BLaER1 treated with 17β-estradiol and CSF1 and Interleukin-3, amounts not matched to agents 10 nM and 100 nM (cell line): Measurements from ENCODE around the gene NEURL1.
"Not testable (repeated sequence)": the region's sequence is repeated elsewhere in the genome, so short reads cannot be mapped to it uniquely, and the experiment has no call there.

ENCODE experiments used
- H3K27ac ChIP-seq, 11 experiments: shearing (Covaris generic); formaldehyde crosslinking; 2 replicates each; pipeline ENCODE4 v1.8.1; 2022
- H3K27me3 ChIP-seq, 11 experiments: shearing (Covaris generic); formaldehyde crosslinking; 2 replicates each; pipeline ENCODE4 v1.8.1; 2022
- H3K36me3 ChIP-seq, 11 experiments: shearing (Covaris generic); formaldehyde crosslinking; 2 replicates each; pipeline ENCODE4 v1.8.1; 2022
- H3K4me1 ChIP-seq, 10 experiments: shearing (Covaris generic); formaldehyde crosslinking; 2 replicates each; pipeline ENCODE4 v1.8.1; 2022
- H3K4me2 ChIP-seq, 11 experiments: shearing (Covaris generic); formaldehyde crosslinking; 2 replicates each; pipeline ENCODE4 v1.8.1; 2022
- H3K4me3 ChIP-seq, 10 experiments: shearing (Covaris generic); formaldehyde crosslinking; 2 replicates each; pipeline ENCODE4 v1.8.1; 2022
- H3K9ac ChIP-seq, 11 experiments: shearing (Covaris generic); formaldehyde crosslinking; 2 replicates each; pipeline ENCODE4 v1.8.1; 2022
- H3K9me3 ChIP-seq, 11 experiments: shearing (Covaris generic); formaldehyde crosslinking; replicated peaks in 1 of 11; 2 replicates each; pipeline ENCODE4 v1.8.1; 2022
- H4K20me1 ChIP-seq, 11 experiments: shearing (Covaris generic); formaldehyde crosslinking; 2 replicates each; pipeline ENCODE4 v1.8.1; 2022
- Cebpa-rat ChIP-seq, 11 experiments: shearing (Covaris generic); IDR thresholded peaks; 2 replicates each; pipeline ENCODE4 v1.8.1; 2022

Gene NEURL1

GRCh38 chr10:103605359-103606096 lies 112.0 kb downstream of the NEURL1 start:
- Histone ChIP-seq H3K27me3 (no peaks in the 10 kb centered on the region), H3K4me2 (no peak overlapping the region), H3K4me1 (peaks cover 0 to 7% (median 0%) of the 10 kb centered on the region in 10 experiments; a peak in 3 of 20 replicates), H4K20me1 (peaks cover 0 to 23% (median 3%) of the 10 kb centered on the region in 11 experiments; a peak in 9 of 22 replicates), H3K9me3 (peaks cover 0 to 28% (median 19%) of the 10 kb centered on the region in 11 experiments; a peak in 17 of 22 replicates), H3K4me3 (no peak overlapping the region), H3K36me3 (peaks cover 81 to 93% (median 84%) of the 10 kb centered on the region in 11 experiments), H3K27ac (no peak overlapping the region), H3K9ac (no peak overlapping the region)
- TF ChIP-seq Cebpa-rat (IDR thresholded peaks at IDR 0.05) = no peak

GRCh38 chr10:103606097-103606438 lies 112.6 kb downstream of the NEURL1 start:
- not testable (repeated sequence) for H3K27me3 ChIP-seq, H3K9ac ChIP-seq, H3K4me3 ChIP-seq, H3K4me1 ChIP-seq, H3K27ac ChIP-seq, H3K4me2 ChIP-seq
- peaks cover 0 to 28% (median 19%) of the 10 kb centered on the region in 11 experiments; a peak in 17 of 22 replicates for H3K9me3 ChIP-seq
- H3K36me3 ChIP-seq = peaks cover 83 to 93% (median 85%) of the 10 kb centered on the region in 11 experiments
- H4K20me1 ChIP-seq = peaks cover 0 to 23% (median 0%) of the 10 kb centered on the region in 11 experiments; a peak in 7 of 22 replicates

DNA sequence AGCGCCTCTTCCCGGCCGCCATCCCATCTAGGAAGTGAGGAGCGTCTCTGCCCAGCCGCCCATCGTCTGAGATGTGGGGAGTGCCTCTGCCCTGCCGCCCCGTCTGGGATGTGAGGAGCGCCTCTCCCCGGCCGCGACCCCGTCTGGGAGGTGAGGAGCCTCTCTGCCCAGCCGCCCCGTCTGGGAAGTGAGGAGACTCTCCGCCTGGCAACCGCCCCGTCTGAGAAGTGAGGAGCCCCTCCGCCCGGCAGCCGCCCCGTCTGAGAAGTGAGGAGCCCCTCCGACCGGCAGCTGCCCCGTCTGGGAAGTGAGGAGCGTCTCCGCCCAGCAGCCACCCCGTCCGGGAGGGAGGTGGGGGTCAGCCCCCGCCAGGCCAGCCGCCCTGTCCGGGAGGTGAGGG lies 113.5 kb downstream of the NEURL1 start:
- H3K4me1 ChIP-seq, H3K27ac ChIP-seq, H3K27me3 ChIP-seq, H3K4me2 ChIP-seq, H3K4me3 ChIP-seq, H3K9ac ChIP-seq: not testable (repeated sequence)
- peaks cover 0 to 28% (median 19%) of the 10 kb centered on the region in 11 experiments; a peak in 17 of 22 replicates for H3K9me3 ChIP-seq
- peaks cover 83 to 93% (median 85%) of the 10 kb centered on the region in 11 experiments for H3K36me3 ChIP-seq
- H4K20me1 ChIP-seq = peaks cover 0 to 15% (median 0%) of the 10 kb centered on the region in 11 experiments; a peak in 7 of 22 replicates

DNA sequence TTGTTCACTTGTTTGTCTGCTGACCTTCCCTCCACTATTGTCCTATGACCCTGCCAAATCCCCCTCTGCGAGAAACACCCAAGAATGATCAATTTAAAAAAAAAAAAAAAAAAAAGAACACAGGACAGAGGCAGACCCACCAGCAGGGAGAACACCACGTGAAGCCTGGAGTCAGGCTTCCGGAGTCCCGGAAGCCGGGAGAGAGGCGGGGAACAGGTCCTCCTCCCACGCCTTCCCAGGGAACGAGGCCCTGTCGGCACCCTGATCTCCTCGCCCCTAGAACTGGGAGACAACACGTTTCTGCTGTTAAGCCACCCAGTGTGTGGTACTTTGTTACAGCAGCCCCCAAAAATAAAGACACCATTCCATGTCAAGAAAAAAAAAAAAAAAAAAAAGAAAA lies 114.6 kb downstream of the NEURL1 start:
- not testable (repeated sequence) for H3K27ac ChIP-seq, H3K4me2 ChIP-seq, H3K9ac ChIP-seq, H3K27me3 ChIP-seq, H3K4me3 ChIP-seq
- Histone ChIP-seq H4K20me1 (peaks cover 0 to 18% (median 0%) of the 10 kb centered on the region in 11 experiments; a peak in 7 of 22 replicates), H3K36me3 (peaks cover 83 to 93% (median 85%) of the 10 kb centered on the region in 11 experiments), H3K9me3 (peaks cover 0 to 28% (median 19%) of the 10 kb centered on the region in 11 experiments; a peak in 17 of 22 replicates), H3K4me1 (peaks cover 0 to 20% (median 3%) of the 10 kb centered on the region in 10 experiments; a peak in 10 of 20 replicates)

- no peak overlapping the region for H3K27ac ChIP-seq
- H4K20me1 ChIP-seq = peaks cover 0 to 17% (median 0%) of the 10 kb centered on the region in 11 experiments; a peak in 5 of 22 replicates
- peak overlapping the region in 1 of 11 experiments; percentile 21; a peak in 1 of 22 replicates for H3K4me2 ChIP-seq
- no peak for TF ChIP-seq Cebpa-rat (IDR thresholded peaks at IDR 0.05)
- no peak overlapping the region for H3K4me3 ChIP-seq
- no peak overlapping the region for H3K9ac ChIP-seq
- H3K36me3 ChIP-seq = peaks cover 81 to 93% (median 85%) of the 10 kb centered on the region in 11 experiments
- H3K4me1 ChIP-seq = peaks cover 0 to 34% (median 3%) of the 10 kb centered on the region in 10 experiments; a peak in 10 of 20 replicates
- no peaks in the 10 kb centered on the region for H3K27me3 ChIP-seq
- H3K9me3 ChIP-seq = peaks cover 0 to 28% (median 19%) of the 10 kb centered on the region in 11 experiments; a peak in 17 of 22 replicates
Measured at GRCh38 chr10:103609231-103610082, 116.0 kb downstream of the NEURL1 start.

DNA sequence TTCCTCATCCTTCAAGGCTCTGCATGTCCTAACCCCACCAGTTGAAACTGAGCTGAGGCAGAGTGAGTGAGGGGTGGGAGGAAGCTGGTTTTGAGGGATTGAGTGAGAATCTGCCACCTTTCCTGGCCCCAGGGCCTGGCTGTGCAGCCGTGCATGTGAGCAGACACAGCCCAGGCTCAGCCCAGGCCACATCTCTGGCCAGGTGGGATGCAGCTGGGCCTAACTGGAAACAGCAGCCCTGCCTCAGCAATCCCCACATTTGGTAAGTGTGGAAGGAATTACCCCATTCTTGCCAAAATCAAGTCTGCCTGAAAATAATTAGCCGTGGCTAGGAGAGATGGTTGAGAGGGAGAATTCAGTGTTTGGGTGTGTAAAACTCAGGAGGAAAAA lies 116.6 kb downstream of the NEURL1 start:
- no peaks in the 10 kb centered on the region for H3K27me3 ChIP-seq
- no peak overlapping the region for H3K4me3 ChIP-seq
- no peak overlapping the region for H3K27ac ChIP-seq
- H3K4me1 ChIP-seq = peaks cover 0 to 40% (median 3%) of the 10 kb centered on the region in 10 experiments; a peak in 10 of 20 replicates
- peaks cover 0 to 28% (median 19%) of the 10 kb centered on the region in 11 experiments; a peak in 17 of 22 replicates for H3K9me3 ChIP-seq
- no peak for TF ChIP-seq Cebpa-rat (IDR thresholded peaks at IDR 0.05)
- H3K36me3 ChIP-seq = peaks cover 78 to 92% (median 84%) of the 10 kb centered on the region in 11 experiments
- peaks cover 0 to 17% (median 0%) of the 10 kb centered on the region in 11 experiments; a peak in 5 of 22 replicates for H4K20me1 ChIP-seq
- 0 out of 22 replicates have a peak overlapping the region, but pooled peaks of 1 of the 11 experiments have one; percentile 4 for H3K9ac ChIP-seq
- H3K4me2 ChIP-seq = peak overlapping the region in 1 of 11 experiments; percentile 21; a peak in 1 of 22 replicates

DNA sequence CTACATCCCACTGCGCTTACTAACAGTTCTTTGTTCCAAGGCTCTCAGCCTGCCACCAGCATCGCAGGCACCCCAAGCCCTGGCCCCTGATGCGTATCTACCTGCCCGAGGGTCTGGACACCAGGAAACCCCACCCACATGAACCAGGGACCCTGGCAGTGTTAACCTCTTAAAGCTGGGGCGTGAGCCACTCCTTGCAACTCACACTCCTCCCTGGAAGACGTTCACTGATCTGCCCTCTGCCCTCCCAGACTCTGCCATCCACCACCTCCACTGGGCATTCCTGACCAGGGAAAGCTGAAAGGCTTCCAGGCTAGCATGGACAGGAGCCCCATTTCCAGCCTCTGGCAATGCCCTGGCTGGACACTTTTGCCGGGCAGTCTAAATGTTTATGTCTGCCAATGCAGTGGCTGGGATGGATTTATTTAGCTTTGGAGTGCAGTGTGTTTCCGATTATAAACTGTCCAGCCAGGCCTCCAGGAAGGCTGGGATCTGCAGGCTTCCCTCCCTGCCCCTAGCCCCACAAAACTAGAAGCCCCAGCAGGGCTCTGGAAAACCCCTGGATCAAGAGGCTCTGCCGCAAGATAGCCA lies 117.5 kb downstream of the NEURL1 start:
- Histone ChIP-seq H3K27ac (no peak overlapping the region), H3K9me3 (peaks cover 0 to 28% (median 19%) of the 10 kb centered on the region in 11 experiments; a peak in 17 of 22 replicates), H3K27me3 (no peaks in the 10 kb centered on the region), H3K4me3 (no peak overlapping the region), H3K36me3 (peaks cover 70 to 90% (median 81%) of the 10 kb centered on the region in 11 experiments), H3K4me1 (peaks cover 0 to 46% (median 3%) of the 10 kb centered on the region in 10 experiments; a peak in 10 of 20 replicates), H3K4me2 (0 out of 22 replicates have a peak overlapping the region, but pooled peaks of 1 of the 11 experiments have one; percentile 79), H3K9ac (no peak overlapping the region), H4K20me1 (peaks cover 0 to 17% (median 0%) of the 10 kb centered on the region in 11 experiments; a peak in 5 of 22 replicates)
- no peak for TF ChIP-seq Cebpa-rat (IDR thresholded peaks at IDR 0.05)
